ENCODE measurements around the gene ADAMTS4. TPM values are rescaled to one million over a fixed set of nuclear protein-coding genes. Genes with fewer than 3 reads are reported as not detected.

The ADAMTS4 gene
- total and polyA plus RNA-seq, 5 experiments from 2014 or later = 0.07 to 7.0 (median 0.34) TPM

- H3K27me3 Mint-ChIP-seq = no peaks in the 10 kb centered on the region
- peak overlapping the region; percentile 93 to 100 (median 99) for H3K4me3 Mint-ChIP-seq
- H3K27ac Mint-ChIP-seq = peak overlapping the region; percentile 97 to 100 (median 98)
- no peaks in the 10 kb centered on the region for H3K9me3 Mint-ChIP-seq
- POLR2A ChIA-PET = interaction anchor here (0.6 to 8.7 kb wide), 12 partner anchors 8 to 223 kb away, joined by 4 to 154 read pairs (median 8); partner anchors contain the start of genes NDUFS2, PPOX, TOMM40L and UFC1
- peaks cover 39 to 89% (median 80%) of the 10 kb centered on the region in 4 donors for H3K4me1 Mint-ChIP-seq
- peaks cover 0 to 36% (median 6%) of the 10 kb centered on the region in 3 donors for H3K36me3 Mint-ChIP-seq
- DNase-seq (no peak), ATAC-seq (no peak)
Observed at GRCh38 chr1:161177936-161178244, 21.0 kb downstream of the ADAMTS4 start.

GRCh38 chr1:161177112-161177935 lies 21.5 kb downstream of the ADAMTS4 start, which contains the start of gene B4GALT3:
TSS of gene B4GALT3 (minus strand) at chr1:161177507. CDS start at chr1:161176060, 1,447 bp downstream.
- POLR2A ChIA-PET = interaction anchor here (0.5 to 8.7 kb wide), 24 partner anchors 9 to 573 kb away, joined by 3 to 154 read pairs (median 4); partner anchors contain the start of genes DEDD, NDUFS2, PPOX and TOMM40L
- peak within 1 kb of the TSS; percentile 97 to 100 (median 98) for H3K27ac Mint-ChIP-seq
- H3K4me1 Mint-ChIP-seq = peaks cover 40 to 89% (median 78%) of the 10 kb centered on the region in 4 donors
- H3K4me3 Mint-ChIP-seq = peak within 1 kb of the TSS; percentile 93 to 100 (median 99)
- peak; percentile 87 to 92 for ATAC-seq
- no peaks in the 10 kb centered on the region for H3K27me3 Mint-ChIP-seq
- DNase-seq = peak; percentile 85 to 98 (median 93)
- no peaks in the 10 kb centered on the region for H3K9me3 Mint-ChIP-seq
- peaks cover 0 to 41% (median 10%) of the 10 kb centered on the region in 3 donors for H3K36me3 Mint-ChIP-seq

GRCh38 chr1:161176468-161177111 lies 22.3 kb downstream of the ADAMTS4 start:
- ATAC-seq = no peak
- no peaks in the 10 kb centered on the region for H3K27me3 Mint-ChIP-seq
- H3K27ac Mint-ChIP-seq = peak overlapping the region; percentile 97 to 100 (median 98)
- peaks cover 0 to 49% (median 10%) of the 10 kb centered on the region in 3 donors for H3K36me3 Mint-ChIP-seq
- no peaks in the 10 kb centered on the region for H3K9me3 Mint-ChIP-seq
- H3K4me3 Mint-ChIP-seq = peak overlapping the region; percentile 93 to 100 (median 99)
- peaks cover 36 to 86% (median 72%) of the 10 kb centered on the region in 4 donors for H3K4me1 Mint-ChIP-seq
- POLR2A ChIA-PET = interaction anchor here (0.6 to 8.7 kb wide), 20 partner anchors 10 to 572 kb away, joined by 3 to 154 read pairs (median 4); partner anchors contain the start of genes DEDD, NDUFS2, PPOX and TOMM40L
- DNase-seq = no peak

- H3K4me3 Mint-ChIP-seq = peak overlapping the region; percentile 93 to 100 (median 99)
- peaks cover 36 to 86% (median 67%) of the 10 kb centered on the region in 4 donors for H3K4me1 Mint-ChIP-seq
- no peak for DNase-seq
- ATAC-seq = no peak
- peak overlapping the region; percentile 97 to 100 (median 98) for H3K27ac Mint-ChIP-seq
- H3K27me3 Mint-ChIP-seq = no peaks in the 10 kb centered on the region
- POLR2A ChIA-PET = interaction anchor here (0.5 to 8.7 kb wide), 15 partner anchors 9 to 559 kb away, joined by 3 to 154 read pairs (median 4); partner anchors contain the start of genes DEDD, NDUFS2, PPOX and TOMM40L
- H3K9me3 Mint-ChIP-seq = no peaks in the 10 kb centered on the region
- H3K36me3 Mint-ChIP-seq = peaks cover 0 to 55% (median 10%) of the 10 kb centered on the region in 3 donors
Observed at GRCh38 chr1:161175771-161176453, 22.9 kb downstream of the ADAMTS4 start.

GRCh38 chr1:161174911-161175310 lies 23.9 kb downstream of the ADAMTS4 start:
- Mint-ChIP-seq H3K27ac (peak overlapping the region in 7 of 10 donors; percentile 9 to 100 (median 73)), H3K27me3 (no peaks in the 10 kb centered on the region), H3K4me3 (peak overlapping the region in 9 of 10 donors; percentile 21 to 99 (median 40)), H3K4me1 (peaks cover 31 to 78% (median 58%) of the 10 kb centered on the region in 4 donors), H3K36me3 (peaks cover 0 to 60% (median 10%) of the 10 kb centered on the region in 3 donors), H3K9me3 (no peaks in the 10 kb centered on the region)
- no peak for ATAC-seq
- POLR2A ChIA-PET = interaction anchor here (0.8 to 3.0 kb wide), 2 partner anchors 27 to 49 kb away, joined by 3 to 22 read pairs; partner anchors contain the start of genes APOA2 and NDUFS2
- no peak for DNase-seq

- DNase-seq (no peak), ATAC-seq (no peak)
- peaks cover 0 to 65% (median 11%) of the 10 kb centered on the region in 3 donors for H3K36me3 Mint-ChIP-seq
- H3K27ac Mint-ChIP-seq = peak overlapping the region in 3 of 10 donors; percentile 3 to 62 (median 27)
- POLR2A ChIA-PET = interaction anchor here (1.5 to 1.6 kb wide), 2 partner anchors 12 to 18 kb away, joined by 4 to 5 read pairs; no protein-coding TSS in a partner anchor
- peaks cover 33 to 71% (median 54%) of the 10 kb centered on the region in 4 donors for H3K4me1 Mint-ChIP-seq
- H3K9me3 Mint-ChIP-seq = no peaks in the 10 kb centered on the region
- H3K27me3 Mint-ChIP-seq = no peaks in the 10 kb centered on the region
- peak overlapping the region in 1 of 10 donors; percentile 34 for H3K4me3 Mint-ChIP-seq
Observed at GRCh38 chr1:161173711-161174110, 25.1 kb downstream of the ADAMTS4 start.

- Mint-ChIP-seq H3K36me3 (peaks cover 0 to 65% (median 11%) of the 10 kb centered on the region in 3 donors), H3K27me3 (no peaks in the 10 kb centered on the region), H3K27ac (peak overlapping the region in 9 of 10 donors; percentile 10 to 93 (median 76)), H3K4me3 (no peak overlapping the region), H3K9me3 (no peaks in the 10 kb centered on the region), H3K4me1 (peaks cover 32 to 73% (median 54%) of the 10 kb centered on the region in 4 donors)
- DNase-seq (no peak), ATAC-seq (no peak)
- POLR2A ChIA-PET = interaction anchor here (0.9 to 1.6 kb wide), 3 partner anchors 12 to 29 kb away, joined by 4 to 5 read pairs (median 4); partner anchors contain the start of gene NDUFS2
Observed at GRCh38 chr1:161172776-161173376, 26.0 kb downstream of the ADAMTS4 start.

- peak overlapping the region in 9 of 10 donors; percentile 10 to 93 (median 61) for H3K27ac Mint-ChIP-seq
- H3K4me3 Mint-ChIP-seq = no peak overlapping the region
Observed at GRCh38 chr1:161172349-161172748, 26.5 kb downstream of the ADAMTS4 start.

GRCh38 chr1:161171696-161172095 lies 27.2 kb downstream of the ADAMTS4 start:
- no peak for DNase-seq
- H3K4me3 Mint-ChIP-seq = peak overlapping the region in 1 of 10 donors; percentile 10
- POLR2A ChIA-PET = interaction anchor here (0.5 to 0.9 kb wide), 2 partner anchors 8 to 30 kb away, joined by 3 to 4 read pairs; partner anchors contain the start of gene NDUFS2
- H3K36me3 Mint-ChIP-seq = peaks cover 0 to 61% (median 11%) of the 10 kb centered on the region in 3 donors
- H3K27ac Mint-ChIP-seq = peak overlapping the region in 4 of 10 donors; percentile 10 to 53 (median 42)
- peaks cover 36 to 71% (median 52%) of the 10 kb centered on the region in 4 donors for H3K4me1 Mint-ChIP-seq
- no peaks in the 10 kb centered on the region for H3K9me3 Mint-ChIP-seq
- H3K27me3 Mint-ChIP-seq = no peaks in the 10 kb centered on the region
- no peak for ATAC-seq

More at GRCh38 chr1:161172349-161172748, 26.5 kb downstream of the ADAMTS4 start:
- DNase-seq (no peak), ATAC-seq (no peak)
- H3K9me3 Mint-ChIP-seq = no peaks in the 10 kb centered on the region
- peaks cover 33 to 71% (median 52%) of the 10 kb centered on the region in 4 donors for H3K4me1 Mint-ChIP-seq
- peaks cover 0 to 64% (median 11%) of the 10 kb centered on the region in 3 donors for H3K36me3 Mint-ChIP-seq
- no peaks in the 10 kb centered on the region for H3K27me3 Mint-ChIP-seq
- POLR2A ChIA-PET = interaction anchor here (0.9 to 1.6 kb wide), 3 partner anchors 13 to 29 kb away, joined by 4 to 5 read pairs (median 4); partner anchors contain the start of gene NDUFS2

- Mint-ChIP-seq H3K27me3 (no peaks in the 10 kb centered on the region), H3K36me3 (peaks cover 0 to 61% (median 11%) of the 10 kb centered on the region in 3 donors), H3K27ac (peak overlapping the region in 5 of 10 donors; percentile 35 to 75 (median 60)), H3K4me3 (peak overlapping the region in 1 of 10 donors; percentile 48), H3K9me3 (no peaks in the 10 kb centered on the region), H3K4me1 (peaks cover 34 to 71% (median 51%) of the 10 kb centered on the region in 4 donors)
- POLR2A ChIA-PET = no interaction called here
- DNase-seq = no peak
- ATAC-seq = no peak
Observed at GRCh38 chr1:161171191-161171590, 27.7 kb downstream of the ADAMTS4 start.

GRCh38 chr1:161168906-161169305 lies 29.9 kb downstream of the ADAMTS4 start:
- no peak for ATAC-seq
- DNase-seq = no peak
- Mint-ChIP-seq H3K27me3 (no peaks in the 10 kb centered on the region), H3K4me1 (peaks cover 19 to 64% (median 48%) of the 10 kb centered on the region in 4 donors), H3K36me3 (peaks cover 0 to 49% (median 9%) of the 10 kb centered on the region in 3 donors), H3K4me3 (peak overlapping the region in 4 of 10 donors; percentile 22 to 89 (median 56)), H3K27ac (peak overlapping the region in 4 of 10 donors; percentile 37 to 69 (median 54)), H3K9me3 (no peaks in the 10 kb centered on the region)
- POLR2A ChIA-PET = interaction anchor here (0.6 to 6.4 kb wide), 7 partner anchors 11 to 85 kb away, joined by 3 to 154 read pairs (median 37); partner anchors contain the start of genes B4GALT3, NDUFS2, TOMM40L and UFC1

All from naive thymus-derived CD8-positive, alpha-beta T cell (primary cell).